ENCODE data around the gene NCAM1.

DNA sequence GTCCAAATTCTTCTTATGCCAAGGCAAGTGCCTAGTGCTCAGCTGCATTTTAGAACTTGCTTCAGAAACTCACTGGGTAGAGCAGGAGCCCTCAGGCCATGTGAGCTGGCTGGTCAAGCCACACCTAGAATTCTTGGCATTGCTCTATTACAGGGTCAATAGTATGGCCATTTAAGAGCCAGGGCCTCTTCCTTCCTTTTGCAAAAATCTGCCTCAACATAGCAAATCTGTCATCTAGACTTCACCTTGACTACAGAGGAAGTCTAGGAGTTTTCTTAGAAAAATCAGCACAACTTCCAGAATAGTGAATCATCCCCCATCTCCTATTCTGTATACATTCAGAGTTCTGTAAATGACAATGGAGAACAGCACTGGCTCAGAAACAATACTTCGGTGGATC lies 241.2 kb downstream of the NCAM1 start:
- TF ChIP-seq, protein P1, sequence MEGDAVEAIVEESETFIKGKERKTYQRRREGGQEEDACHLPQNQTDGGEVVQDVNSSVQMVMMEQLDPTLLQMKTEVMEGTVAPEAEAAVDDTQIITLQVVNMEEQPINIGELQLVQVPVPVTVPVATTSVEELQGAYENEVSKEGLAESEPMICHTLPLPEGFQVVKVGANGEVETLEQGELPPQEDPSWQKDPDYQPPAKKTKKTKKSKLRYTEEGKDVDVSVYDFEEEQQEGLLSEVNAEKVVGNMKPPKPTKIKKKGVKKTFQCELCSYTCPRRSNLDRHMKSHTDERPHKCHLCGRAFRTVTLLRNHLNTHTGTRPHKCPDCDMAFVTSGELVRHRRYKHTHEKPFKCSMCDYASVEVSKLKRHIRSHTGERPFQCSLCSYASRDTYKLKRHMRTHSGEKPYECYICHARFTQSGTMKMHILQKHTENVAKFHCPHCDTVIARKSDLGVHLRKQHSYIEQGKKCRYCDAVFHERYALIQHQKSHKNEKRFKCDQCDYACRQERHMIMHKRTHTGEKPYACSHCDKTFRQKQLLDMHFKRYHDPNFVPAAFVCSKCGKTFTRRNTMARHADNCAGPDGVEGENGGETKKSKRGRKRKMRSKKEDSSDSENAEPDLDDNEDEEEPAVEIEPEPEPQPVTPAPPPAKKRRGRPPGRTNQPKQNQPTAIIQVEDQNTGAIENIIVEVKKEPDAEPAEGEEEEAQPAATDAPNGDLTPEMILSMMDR (optimal IDR thresholded peaks at IDR 0.05 in 1 of 3, IDR thresholded peaks at IDR 0.05 in 1 of 3, conservative IDR thresholded peaks at IDR 0.05 in 1 of 3; ENCODE audit: extremely low read depth in 1 of 3, insufficient read depth in 2 of 3, low read length in 3 of 3): no peak
- TF ChIP-seq EZH2 (IDR thresholded peaks at IDR 0.05; ENCODE audit: low read length): no peak
